Adrenal gland (tissue), 5 donors: ENCODE measurements around the gene SH2D1B.

Source experiments
- POLR2A ChIP-seq, 2 donors: fragments of 450-650 bp; IDR thresholded peaks; one replicate each; pipeline ENCODE4 v1.6.1; 2017; ENCODE audit warnings: antibody characterized with exemption in 2 of 2, mild to moderate bottlenecking in 2 of 2, moderate library complexity in 1 of 2
- TF ChIP-seq, protein P1 (sequence below), 6 experiments: fragments of 450-650 bp in 4 of 6; fragments of 200-600 bp in 2 of 6; sonication (generic) in 1 of 6; IDR thresholded peaks; 1 replicate in 5 of 6; 2 replicates in 1 of 6; pipeline versions ENCODE4 v1.5.1 to v1.8.0; 2016 to 2021; ENCODE audit warnings: antibody characterized with exemption in 6 of 6, mild to moderate bottlenecking in 2 of 6, moderate library complexity in 1 of 6
- donor health status: DM: no; HTN: no; CAD: no.

GRCh38 chr1:162406811-162407210 is 5.1 kb downstream of the SH2D1B start:
- no peak for TF ChIP-seq POLR2A (IDR thresholded peaks at IDR 0.05)
- TF ChIP-seq, protein P1, sequence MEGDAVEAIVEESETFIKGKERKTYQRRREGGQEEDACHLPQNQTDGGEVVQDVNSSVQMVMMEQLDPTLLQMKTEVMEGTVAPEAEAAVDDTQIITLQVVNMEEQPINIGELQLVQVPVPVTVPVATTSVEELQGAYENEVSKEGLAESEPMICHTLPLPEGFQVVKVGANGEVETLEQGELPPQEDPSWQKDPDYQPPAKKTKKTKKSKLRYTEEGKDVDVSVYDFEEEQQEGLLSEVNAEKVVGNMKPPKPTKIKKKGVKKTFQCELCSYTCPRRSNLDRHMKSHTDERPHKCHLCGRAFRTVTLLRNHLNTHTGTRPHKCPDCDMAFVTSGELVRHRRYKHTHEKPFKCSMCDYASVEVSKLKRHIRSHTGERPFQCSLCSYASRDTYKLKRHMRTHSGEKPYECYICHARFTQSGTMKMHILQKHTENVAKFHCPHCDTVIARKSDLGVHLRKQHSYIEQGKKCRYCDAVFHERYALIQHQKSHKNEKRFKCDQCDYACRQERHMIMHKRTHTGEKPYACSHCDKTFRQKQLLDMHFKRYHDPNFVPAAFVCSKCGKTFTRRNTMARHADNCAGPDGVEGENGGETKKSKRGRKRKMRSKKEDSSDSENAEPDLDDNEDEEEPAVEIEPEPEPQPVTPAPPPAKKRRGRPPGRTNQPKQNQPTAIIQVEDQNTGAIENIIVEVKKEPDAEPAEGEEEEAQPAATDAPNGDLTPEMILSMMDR (IDR thresholded peaks at IDR 0.05), result no peak
